GM23338 (cell line): ENCODE data around the gene NXPH4. TPM values are rescaled to one million over a fixed set of nuclear protein-coding genes. Genes with fewer than 3 reads are reported as not detected.

Experiments
- ATAC-seq: fragments of 200-7000 bp; cut with Tn5 transposase; 3 replicates; pipeline ENCODE4 v1.9.1; 2020
- DNase-seq: peaks from one replicate; pipeline ENCODE4 v3.0.0-alpha.2; 2015; ENCODE audit warnings: low spot score
- H2AFZ ChIP-seq: fragments of 200-600 bp; sonication (generic); 2 replicates; pipeline ENCODE4 v1.8.0; 2016; ENCODE audit warnings: antibody characterized with exemption, mild to moderate bottlenecking, moderate library complexity
- H3F3A ChIP-seq: fragments of 200-600 bp; sonication (generic); replicated peaks from 2 replicates; pipeline ENCODE4 v1.8.0; 2017; ENCODE audit warnings: antibody characterized with exemption, mixed run types, low read depth
- H3K27ac ChIP-seq: fragments of 200-600 bp; sonication (generic); 2 replicates; pipeline ENCODE4 v1.6.1; 2016; ENCODE audit warnings: low read depth
- H3K27me3 ChIP-seq: fragments of 200-600 bp; sonication (generic); 2 replicates; pipeline ENCODE4 v1.8.0; 2016; ENCODE audit warnings: mild to moderate bottlenecking, mixed run types, moderate library complexity; ENCODE audit not compliant: insufficient read depth
- H3K36me3 ChIP-seq: fragments of 200-600 bp; sonication (generic); 2 replicates; pipeline ENCODE4 v1.8.0; 2016; ENCODE audit warnings: mild to moderate bottlenecking; ENCODE audit not compliant: insufficient read depth
- H3K4me1 ChIP-seq: fragments of 200-600 bp; sonication (generic); 2 replicates; pipeline ENCODE4 v1.8.0; 2016; ENCODE audit warnings: mild to moderate bottlenecking, moderate library complexity; ENCODE audit not compliant: insufficient read depth
- H3K4me2 ChIP-seq: fragments of 200-600 bp; sonication (generic); 2 replicates; pipeline ENCODE4 v1.7.1; 2017; ENCODE audit warnings: mixed run types
- H3K4me3 ChIP-seq: fragments of 200-600 bp; sonication (generic); 2 replicates; pipeline ENCODE4 v1.6.1; 2016; ENCODE audit warnings: mixed run types
- H3K79me2 ChIP-seq: fragments of 200-600 bp; sonication (generic); replicated peaks from 2 replicates; pipeline ENCODE4 v1.8.0; 2017; ENCODE audit warnings: mild to moderate bottlenecking; ENCODE audit not compliant: insufficient read depth
- H3K9me2 ChIP-seq: fragments of 200-600 bp; sonication (generic); 2 replicates; pipeline ENCODE4 v1.8.0; 2017; ENCODE audit not compliant: insufficient read depth
- H4K20me1 ChIP-seq: fragments of 200-600 bp; sonication (generic); replicated peaks from 2 replicates; pipeline ENCODE4 v1.8.0; 2017; ENCODE audit warnings: mild to moderate bottlenecking; ENCODE audit not compliant: insufficient read depth
- H3K27ac Mint-ChIP-seq: 2 replicates; pipeline ENCODE4 v1.8.0; 2020; ENCODE audit warnings: inconsistent platforms, mild to moderate bottlenecking, moderate library complexity, mixed read lengths
- H3K27me3 Mint-ChIP-seq: 3 replicates; pipeline ENCODE4 v1.8.0; 2022; ENCODE audit warnings: low read depth, mild to moderate bottlenecking, moderate library complexity, mixed read lengths, inconsistent platforms; ENCODE audit not compliant: insufficient read depth, poor library complexity
- H3K36me3 Mint-ChIP-seq: 3 replicates; pipeline ENCODE4 v1.8.0; 2021; ENCODE audit warnings: low read depth, mild to moderate bottlenecking, inconsistent platforms, moderate library complexity, mixed read lengths
- H3K4me1 Mint-ChIP-seq: 3 replicates; pipeline ENCODE4 v1.8.0; 2020; ENCODE audit warnings: mild to moderate bottlenecking, inconsistent platforms, mixed read lengths
- H3K4me3 Mint-ChIP-seq: 3 replicates; pipeline ENCODE4 v1.8.0; 2021; ENCODE audit warnings: moderate library complexity, mild to moderate bottlenecking, inconsistent platforms, mixed read lengths
- H3K9me3 Mint-ChIP-seq: 3 replicates; pipeline ENCODE4 v1.8.0; 2020; ENCODE audit warnings: moderate library complexity, mild to moderate bottlenecking, inconsistent platforms, mixed read lengths
- EZH2 ChIP-seq: fragments of 200-600 bp; sonication (generic); IDR thresholded peaks from one replicate; pipeline ENCODE4 v1.8.0; 2017; ENCODE audit warnings: antibody characterized with exemption, mild to moderate bottlenecking, low read depth; ENCODE audit not compliant: unreplicated experiment
- EZH2phosphoT487 ChIP-seq: fragments of 200-600 bp; sonication (generic); IDR thresholded peaks from one replicate; pipeline ENCODE4 v1.8.1; 2018; ENCODE audit warnings: antibody characterized with exemption; ENCODE audit not compliant: unreplicated experiment
- NANOG ChIP-seq: IDR thresholded peaks from 2 replicates; pipeline ENCODE4 v1.6.1; 2016; ENCODE audit warnings: antibody characterized with exemption, borderline replicate concordance
- REST ChIP-seq: IDR thresholded peaks from one replicate; pipeline ENCODE4 v1.6.1; 2018; ENCODE audit warnings: antibody characterized with exemption; ENCODE audit not compliant: unreplicated experiment
- ZNF331 ChIP-seq: fragments of 250-450 bp; sonication (Bioruptor Pico); IDR thresholded peaks from 2 replicates; pipeline ENCODE4 v1.5.0; 2020; ENCODE audit warnings: low read depth, mild to moderate bottlenecking, moderate library complexity
- polyA plus RNA-seq: library from polyadenylated mRNA; unstranded; fragments of >200 nt; fragmentation: Nextera tagmentation; extraction: Ambion mirVana; gene quantifications from 2 replicates; pipeline ENCODE4 v1.2.1, GENCODE V29; 2016
- total RNA-seq: library from RNA; depleted of rRNA; stranded (reverse); fragments of >200 nt; shearing (Covaris generic); gene quantifications from 2 replicates; pipeline ENCODE4 v1.2.3, GENCODE V29; 2014

The NXPH4 gene
- total and polyA plus RNA-seq, 2 experiments from 2014 or later, result 0.89 to 1.5 TPM

DNA sequence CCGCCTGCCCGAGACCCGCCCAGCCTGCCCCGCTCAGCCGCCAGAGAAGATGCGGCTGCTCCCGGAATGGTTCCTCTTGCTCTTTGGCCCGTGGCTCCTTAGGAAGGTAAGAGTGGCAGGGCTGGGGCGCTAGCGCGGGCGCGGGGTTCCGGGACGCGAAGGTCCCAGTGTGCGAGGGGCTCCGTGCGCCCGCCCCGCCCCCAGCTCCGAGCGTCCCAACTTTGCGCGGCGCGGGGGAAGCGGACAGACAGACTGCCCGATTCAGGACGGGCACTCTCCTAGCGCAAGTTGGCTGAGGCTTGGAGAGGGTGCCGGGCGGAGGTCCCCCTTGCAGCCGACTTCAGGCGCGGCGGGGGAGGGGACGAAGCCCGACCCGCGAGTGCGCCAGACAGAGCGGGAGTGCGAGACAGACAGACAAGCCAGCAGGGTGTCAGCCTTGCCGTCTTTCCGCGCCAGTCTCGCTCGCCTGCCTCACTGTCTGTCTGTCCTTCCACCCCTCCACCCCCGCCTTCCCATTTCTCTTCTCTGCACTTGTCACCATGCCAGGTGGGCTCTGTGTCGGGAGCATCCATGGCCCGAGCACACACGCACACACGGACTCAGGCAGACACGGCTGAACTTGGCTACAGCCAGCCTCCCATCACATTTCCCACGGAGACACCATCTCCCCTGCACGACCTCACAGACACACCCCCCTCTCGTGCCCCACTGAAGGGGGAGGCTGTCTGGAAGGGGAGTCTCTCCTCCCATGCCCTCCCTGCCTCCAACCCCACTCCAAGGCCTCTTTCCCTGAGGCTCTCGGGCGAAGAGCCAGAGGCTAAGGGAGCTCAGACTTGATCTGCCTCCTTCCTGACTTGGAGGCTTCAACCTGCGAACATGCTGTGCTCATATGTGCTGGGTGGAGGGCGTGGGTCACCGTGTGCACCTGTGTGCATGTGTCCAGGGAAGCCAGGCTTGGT is 606 bp downstream of the NXPH4 start:
- Mint-ChIP-seq H3K4me3 (peak overlapping the region; percentile 73), H3K4me1 (peaks cover 64% of the 10 kb centered on the region), H3K36me3 (peaks cover 9% of the 10 kb centered on the region), H3K27me3 (peaks cover 82% of the 10 kb centered on the region), H3K9me3 (peaks cover 3% of the 10 kb centered on the region), H3K27ac (no peak overlapping the region)
- Histone ChIP-seq H3K9me2 (no peaks in the 10 kb centered on the region), H3K4me3 (peak overlapping the region; percentile 62), H2AFZ (no peak overlapping the region), H3K4me1 (peaks cover 53% of the 10 kb centered on the region), H3K27me3 (peaks cover 87% of the 10 kb centered on the region), H3F3A (0 out of 2 replicates have a peak, but pooled peaks cover 27% of the 10 kb centered on the region), H4K20me1 (peaks cover 10% of the 10 kb centered on the region; the same call in 1 of the 2 replicates), H3K4me2 (peak overlapping the region; percentile 84), H3K36me3 (no peaks in the 10 kb centered on the region), H3K79me2 (no peaks in the 10 kb centered on the region), H3K27ac (no peak overlapping the region)
- TF ChIP-seq EZH2phosphoT487 (peak; percentile 89), REST (no peak), EZH2 (peak; percentile 63), NANOG (no peak)
- DNase-seq (peak; percentile 53), ATAC-seq (no peak; the same call in 2 of the 3 replicates)

- ATAC-seq (no peak), DNase-seq (no peak)
- Histone ChIP-seq H3K4me1 (peaks cover 56% of the 10 kb centered on the region), H3K4me2 (no peak overlapping the region), H3K9me2 (no peaks in the 10 kb centered on the region), H3K4me3 (no peak overlapping the region), H4K20me1 (peaks cover 10% of the 10 kb centered on the region; the same call in 1 of the 2 replicates), H3F3A (0 out of 2 replicates have a peak, but pooled peaks cover 24% of the 10 kb centered on the region), H3K27me3 (peaks cover 97% of the 10 kb centered on the region), H2AFZ (no peak overlapping the region), H3K27ac (no peak overlapping the region), H3K36me3 (no peaks in the 10 kb centered on the region), H3K79me2 (no peaks in the 10 kb centered on the region)
- H3K27me3 Mint-ChIP-seq, result peaks cover 92% of the 10 kb centered on the region
- peaks cover 71% of the 10 kb centered on the region for H3K4me1 Mint-ChIP-seq
- TF ChIP-seq EZH2 (peak; percentile 78), ZNF331 (CRISPR knock-in tag) (no peak)
- H3K4me3 Mint-ChIP-seq, result peak overlapping the region; percentile 73; the same call in 2 of the 3 replicates
- H3K9me3 Mint-ChIP-seq, result peaks cover 3% of the 10 kb centered on the region
- no peak overlapping the region for H3K27ac Mint-ChIP-seq
- peaks cover 9% of the 10 kb centered on the region for H3K36me3 Mint-ChIP-seq
Observed at GRCh38 chr12:57218030-57218853, 1.6 kb downstream of the NXPH4 start.
